Osteocyte (in vitro differentiated cells): Measurements from ENCODE around the gene CLCA1. TPM values are rescaled to one million over a fixed set of nuclear protein-coding genes. Genes with fewer than 3 reads are reported as not detected.

ENCODE experiments used
- DNase-seq: peaks from one replicate; pipeline ENCODE4 v3.0.0; 2021; ENCODE audit warnings: mixed read lengths; ENCODE audit not compliant: unreplicated experiment; ENCODE audit errors: extremely low spot score
- H3K27ac Mint-ChIP-seq: one replicate; pipeline ENCODE4 v1.8.0; 2021; ENCODE audit warnings: mild to moderate bottlenecking, mixed read lengths; ENCODE audit not compliant: unreplicated experiment
- H3K27me3 Mint-ChIP-seq: one replicate; pipeline ENCODE4 v1.8.0; 2021; ENCODE audit warnings: mixed read lengths; ENCODE audit not compliant: unreplicated experiment
- H3K36me3 Mint-ChIP-seq: one replicate; pipeline ENCODE4 v1.8.0; 2021; ENCODE audit warnings: mixed read lengths; ENCODE audit not compliant: unreplicated experiment
- H3K4me1 Mint-ChIP-seq: one replicate; pipeline ENCODE4 v1.8.0; 2021; ENCODE audit warnings: mixed read lengths; ENCODE audit not compliant: unreplicated experiment
- H3K4me3 Mint-ChIP-seq: one replicate; pipeline ENCODE4 v1.8.0; 2021; ENCODE audit warnings: mild to moderate bottlenecking, moderate library complexity, mixed read lengths; ENCODE audit not compliant: unreplicated experiment
- H3K9me3 Mint-ChIP-seq: one replicate; pipeline ENCODE4 v1.8.0; 2021; ENCODE audit warnings: mixed read lengths; ENCODE audit not compliant: unreplicated experiment
- total RNA-seq: library from RNA; stranded (reverse); gene quantifications from 2 replicates; pipeline ENCODE4 v1.2.1, GENCODE V29; 2021
- TF ChIP-seq, protein P1 (sequence below): fragments of 200-600 bp; sonication (generic); IDR thresholded peaks from 2 replicates; pipeline ENCODE4 v1.5.0; 2021; ENCODE audit warnings: antibody characterized with exemption, mild to moderate bottlenecking, moderate library complexity

The CLCA1 gene
- total RNA-seq, 1 donor from 2014 or later: not detected

- H3K27ac Mint-ChIP-seq: no peak overlapping the region
- H3K9me3 Mint-ChIP-seq: no peaks in the 10 kb centered on the region
- TF ChIP-seq, protein P1, sequence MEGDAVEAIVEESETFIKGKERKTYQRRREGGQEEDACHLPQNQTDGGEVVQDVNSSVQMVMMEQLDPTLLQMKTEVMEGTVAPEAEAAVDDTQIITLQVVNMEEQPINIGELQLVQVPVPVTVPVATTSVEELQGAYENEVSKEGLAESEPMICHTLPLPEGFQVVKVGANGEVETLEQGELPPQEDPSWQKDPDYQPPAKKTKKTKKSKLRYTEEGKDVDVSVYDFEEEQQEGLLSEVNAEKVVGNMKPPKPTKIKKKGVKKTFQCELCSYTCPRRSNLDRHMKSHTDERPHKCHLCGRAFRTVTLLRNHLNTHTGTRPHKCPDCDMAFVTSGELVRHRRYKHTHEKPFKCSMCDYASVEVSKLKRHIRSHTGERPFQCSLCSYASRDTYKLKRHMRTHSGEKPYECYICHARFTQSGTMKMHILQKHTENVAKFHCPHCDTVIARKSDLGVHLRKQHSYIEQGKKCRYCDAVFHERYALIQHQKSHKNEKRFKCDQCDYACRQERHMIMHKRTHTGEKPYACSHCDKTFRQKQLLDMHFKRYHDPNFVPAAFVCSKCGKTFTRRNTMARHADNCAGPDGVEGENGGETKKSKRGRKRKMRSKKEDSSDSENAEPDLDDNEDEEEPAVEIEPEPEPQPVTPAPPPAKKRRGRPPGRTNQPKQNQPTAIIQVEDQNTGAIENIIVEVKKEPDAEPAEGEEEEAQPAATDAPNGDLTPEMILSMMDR: no peak
- no peaks in the 10 kb centered on the region for H3K36me3 Mint-ChIP-seq
- DNase-seq: no peak
- peaks cover 4% of the 10 kb centered on the region for H3K27me3 Mint-ChIP-seq
- H3K4me1 Mint-ChIP-seq: no peaks in the 10 kb centered on the region
- H3K4me3 Mint-ChIP-seq: no peak overlapping the region
Observed at GRCh38 chr1:86517336-86517735, 48.6 kb downstream of the CLCA1 start.

DNA sequence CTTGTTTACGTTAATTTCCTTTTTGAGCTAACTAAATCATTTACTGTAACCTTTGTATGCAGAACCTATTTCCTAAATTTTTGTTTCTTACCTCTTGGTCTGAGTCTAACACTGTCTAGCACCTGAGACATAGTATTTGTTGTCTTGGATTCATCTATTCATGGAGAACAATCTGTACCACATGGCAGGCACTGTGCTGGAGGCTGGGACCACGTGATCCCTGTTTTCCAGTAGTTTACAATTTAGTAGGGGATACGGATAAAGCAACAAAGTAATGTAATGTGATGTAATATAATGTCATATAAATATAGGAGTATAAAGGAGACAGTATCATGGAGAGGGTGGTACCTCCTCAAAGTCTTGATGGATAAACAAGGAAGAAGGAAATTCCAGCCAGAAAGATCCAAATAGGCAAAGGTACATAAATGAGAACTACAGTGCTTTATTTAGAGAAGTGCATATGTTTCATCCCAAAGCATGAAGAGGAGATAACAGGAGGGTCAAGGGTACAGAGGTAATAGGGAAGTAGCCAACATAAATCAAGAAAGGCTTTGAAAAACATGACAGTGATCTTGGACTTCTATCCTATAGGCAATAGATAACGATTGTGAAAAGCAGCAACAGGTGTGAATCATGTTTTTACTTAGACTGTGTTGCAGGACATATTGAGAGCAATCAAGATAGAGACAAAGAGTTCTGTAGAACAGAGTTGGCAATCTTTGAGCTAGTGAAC is 52.2 kb downstream of the CLCA1 start:
- no peak for DNase-seq
- no peaks in the 10 kb centered on the region for H3K36me3 Mint-ChIP-seq

GRCh38 chr1:86521522-86521891 is 52.8 kb downstream of the CLCA1 start:
- TF ChIP-seq, protein P1: no peak
- no peak overlapping the region for H3K27ac Mint-ChIP-seq
- H3K36me3 Mint-ChIP-seq: no peaks in the 10 kb centered on the region
- DNase-seq: no peak
- H3K27me3 Mint-ChIP-seq: peaks cover 6% of the 10 kb centered on the region
- H3K4me3 Mint-ChIP-seq: no peak overlapping the region
- H3K9me3 Mint-ChIP-seq: no peaks in the 10 kb centered on the region
- no peaks in the 10 kb centered on the region for H3K4me1 Mint-ChIP-seq

More for the DNA sequence above, 52.2 kb downstream of the CLCA1 start:
- TF ChIP-seq, protein P1: no peak
- Mint-ChIP-seq H3K27ac (no peak overlapping the region), H3K4me3 (no peak overlapping the region), H3K4me1 (no peaks in the 10 kb centered on the region), H3K27me3 (peaks cover 4% of the 10 kb centered on the region), H3K9me3 (no peaks in the 10 kb centered on the region)

DNA sequence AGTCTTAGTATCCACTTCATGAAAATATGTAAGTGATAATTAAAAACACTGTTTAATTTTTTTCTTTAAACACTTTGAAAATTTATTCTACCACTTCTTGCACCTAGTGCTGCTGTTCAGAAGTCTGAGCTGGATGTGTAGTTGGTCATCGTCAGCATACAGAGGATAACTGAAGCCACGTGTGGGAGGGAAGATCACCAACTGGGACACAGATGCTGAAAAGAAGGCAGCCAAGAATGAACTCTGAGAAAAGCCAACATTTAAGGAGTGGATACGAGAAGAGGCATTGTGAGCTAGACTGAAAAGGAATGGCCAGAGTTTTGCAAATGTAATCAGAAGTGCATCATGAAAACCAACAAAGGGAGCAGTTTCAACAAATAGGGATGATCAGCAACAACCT is 53.5 kb downstream of the CLCA1 start:
- TF ChIP-seq, protein P1: no peak
- no peak for DNase-seq

DNA sequence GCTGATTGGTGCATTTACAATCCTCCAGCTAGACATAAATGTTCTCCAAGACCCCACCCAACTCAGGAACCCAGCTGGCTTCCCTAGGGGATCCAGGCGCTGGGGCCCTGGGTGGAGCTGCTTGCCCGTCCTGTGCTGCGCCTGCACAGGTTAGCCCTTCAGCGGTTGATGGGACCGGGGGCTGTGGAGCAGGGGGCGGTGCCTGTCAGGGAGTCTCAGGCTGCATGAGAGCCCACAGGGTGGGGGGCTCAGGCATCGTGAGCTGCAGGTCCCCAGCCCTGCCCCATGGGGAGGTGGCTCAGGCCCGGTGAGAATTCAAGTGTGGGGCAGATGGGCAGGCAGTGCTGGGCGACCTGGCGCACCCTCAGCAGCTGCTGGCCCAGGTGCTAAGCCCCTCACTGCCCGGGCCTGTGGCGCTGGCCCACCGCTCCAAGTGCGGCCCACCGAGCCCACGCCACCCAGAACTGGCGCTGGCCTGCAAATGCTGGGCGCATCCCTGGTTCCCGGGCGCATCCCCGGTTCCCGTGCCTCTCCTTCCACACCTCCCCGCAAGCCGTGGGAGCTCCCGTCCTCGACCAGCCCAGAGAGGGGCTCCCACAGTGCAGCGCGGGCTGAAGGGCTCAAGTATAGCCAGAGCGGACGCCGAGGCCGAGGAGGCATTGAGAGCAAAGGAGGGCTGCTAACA is 55.1 kb downstream of the CLCA1 start:
- Mint-ChIP-seq H3K4me3 (no peak overlapping the region), H3K4me1 (no peaks in the 10 kb centered on the region), H3K9me3 (no peaks in the 10 kb centered on the region), H3K27me3 (peaks cover 8% of the 10 kb centered on the region), H3K36me3 (no peaks in the 10 kb centered on the region), H3K27ac (no peak overlapping the region)
- TF ChIP-seq, protein P1: no peak
- DNase-seq: no peak

More for the DNA sequence above, 53.5 kb downstream of the CLCA1 start:
- Mint-ChIP-seq H3K4me1 (no peaks in the 10 kb centered on the region), H3K4me3 (no peak overlapping the region), H3K9me3 (no peaks in the 10 kb centered on the region), H3K36me3 (no peaks in the 10 kb centered on the region), H3K27ac (no peak overlapping the region), H3K27me3 (peaks cover 6% of the 10 kb centered on the region)
